Endothelial cell (in vitro differentiated cells): Measurements from ENCODE around the gene SLC15A2. TPM values are rescaled to one million over a fixed set of nuclear protein-coding genes. Genes with fewer than 3 reads are reported as not detected.

Experiments used
- DNase-seq: peaks from one replicate; pipeline ENCODE4 v3.0.0; 2021; ENCODE audit warnings: low spot score
- H3K27ac Mint-ChIP-seq: one replicate; pipeline ENCODE4 v1.8.0; 2021; ENCODE audit warnings: mixed read lengths, inconsistent platforms; ENCODE audit not compliant: unreplicated experiment
- H3K27me3 Mint-ChIP-seq: one replicate; pipeline ENCODE4 v1.8.0; 2021; ENCODE audit warnings: mild to moderate bottlenecking, moderate library complexity, mixed read lengths, inconsistent platforms; ENCODE audit not compliant: unreplicated experiment
- H3K36me3 Mint-ChIP-seq: one replicate; pipeline ENCODE4 v1.8.0; 2021; ENCODE audit warnings: mild to moderate bottlenecking, low read depth, mixed read lengths, inconsistent platforms; ENCODE audit not compliant: unreplicated experiment
- H3K4me1 Mint-ChIP-seq: one replicate; pipeline ENCODE4 v1.8.0; 2021; ENCODE audit warnings: mild to moderate bottlenecking, mixed read lengths, inconsistent platforms; ENCODE audit not compliant: unreplicated experiment
- H3K4me3 Mint-ChIP-seq: one replicate; pipeline ENCODE4 v1.8.0; 2021; ENCODE audit warnings: mild to moderate bottlenecking, mixed read lengths, inconsistent platforms; ENCODE audit not compliant: unreplicated experiment
- H3K9me3 Mint-ChIP-seq: one replicate; pipeline ENCODE4 v1.8.0; 2021; ENCODE audit warnings: mixed read lengths, inconsistent platforms; ENCODE audit not compliant: unreplicated experiment
- total RNA-seq: library from RNA; stranded (reverse); fragmentation: NEBNext Ultra II Directional; extraction: Animal tissue kit (Norgen Biotek cat#: 25700); gene quantifications from one replicate; pipeline ENCODE4 v1.2.1, GENCODE V29; 2021; ENCODE audit not compliant: unreplicated experiment
- TF ChIP-seq, protein P1 (sequence below): fragments of 200-600 bp; sonication (generic); IDR thresholded peaks from one replicate; pipeline ENCODE4 v1.5.0; 2021; ENCODE audit warnings: antibody characterized with exemption; ENCODE audit not compliant: unreplicated experiment

SLC15A2 gene
- total RNA-seq, 1 donor from 2014 or later: 4.9 TPM

DNA sequence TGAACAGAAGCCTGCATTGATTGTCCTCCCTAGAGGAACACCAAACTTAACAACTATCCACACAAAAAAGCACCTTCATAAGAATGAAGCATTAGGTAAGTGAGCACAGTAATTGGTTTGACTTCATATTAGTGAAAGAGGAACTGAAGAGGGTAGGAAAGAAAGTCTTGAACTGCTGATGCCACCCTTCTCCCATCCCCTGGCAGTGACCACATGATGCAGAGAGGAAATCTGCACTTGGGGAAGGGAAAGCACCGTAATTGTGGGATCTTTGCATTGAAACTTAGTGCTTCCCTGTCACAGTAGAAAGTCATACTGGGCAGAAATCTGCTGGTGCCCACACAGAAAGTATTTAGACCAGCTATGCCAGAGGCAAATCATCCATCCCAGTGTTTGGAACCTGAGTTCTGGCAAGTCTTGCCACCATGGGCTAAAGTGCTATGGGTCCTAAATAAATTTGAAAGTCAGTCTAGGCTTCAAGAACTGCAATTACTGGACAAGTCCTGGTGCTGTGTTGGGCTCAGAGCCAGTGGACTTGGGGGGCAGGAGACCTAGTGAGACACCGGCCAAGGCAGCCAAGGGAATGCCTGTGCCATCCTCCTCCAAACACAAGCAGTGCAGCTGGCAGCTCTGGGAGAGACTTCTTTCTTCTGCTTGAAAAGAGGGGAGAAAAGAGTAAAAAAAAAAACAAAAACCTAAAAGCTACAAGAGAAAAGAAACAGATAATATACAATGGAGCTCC, 63.6 kb downstream of the SLC15A2 start:
- peaks cover 5% of the 10 kb centered on the region for H3K36me3 Mint-ChIP-seq
- TF ChIP-seq, protein P1, sequence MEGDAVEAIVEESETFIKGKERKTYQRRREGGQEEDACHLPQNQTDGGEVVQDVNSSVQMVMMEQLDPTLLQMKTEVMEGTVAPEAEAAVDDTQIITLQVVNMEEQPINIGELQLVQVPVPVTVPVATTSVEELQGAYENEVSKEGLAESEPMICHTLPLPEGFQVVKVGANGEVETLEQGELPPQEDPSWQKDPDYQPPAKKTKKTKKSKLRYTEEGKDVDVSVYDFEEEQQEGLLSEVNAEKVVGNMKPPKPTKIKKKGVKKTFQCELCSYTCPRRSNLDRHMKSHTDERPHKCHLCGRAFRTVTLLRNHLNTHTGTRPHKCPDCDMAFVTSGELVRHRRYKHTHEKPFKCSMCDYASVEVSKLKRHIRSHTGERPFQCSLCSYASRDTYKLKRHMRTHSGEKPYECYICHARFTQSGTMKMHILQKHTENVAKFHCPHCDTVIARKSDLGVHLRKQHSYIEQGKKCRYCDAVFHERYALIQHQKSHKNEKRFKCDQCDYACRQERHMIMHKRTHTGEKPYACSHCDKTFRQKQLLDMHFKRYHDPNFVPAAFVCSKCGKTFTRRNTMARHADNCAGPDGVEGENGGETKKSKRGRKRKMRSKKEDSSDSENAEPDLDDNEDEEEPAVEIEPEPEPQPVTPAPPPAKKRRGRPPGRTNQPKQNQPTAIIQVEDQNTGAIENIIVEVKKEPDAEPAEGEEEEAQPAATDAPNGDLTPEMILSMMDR: no peak
- H3K27ac Mint-ChIP-seq: no peak overlapping the region
- H3K4me3 Mint-ChIP-seq: no peak overlapping the region
- H3K27me3 Mint-ChIP-seq: no peaks in the 10 kb centered on the region
- H3K9me3 Mint-ChIP-seq: no peaks in the 10 kb centered on the region
- no peak for DNase-seq
- no peaks in the 10 kb centered on the region for H3K4me1 Mint-ChIP-seq

DNA sequence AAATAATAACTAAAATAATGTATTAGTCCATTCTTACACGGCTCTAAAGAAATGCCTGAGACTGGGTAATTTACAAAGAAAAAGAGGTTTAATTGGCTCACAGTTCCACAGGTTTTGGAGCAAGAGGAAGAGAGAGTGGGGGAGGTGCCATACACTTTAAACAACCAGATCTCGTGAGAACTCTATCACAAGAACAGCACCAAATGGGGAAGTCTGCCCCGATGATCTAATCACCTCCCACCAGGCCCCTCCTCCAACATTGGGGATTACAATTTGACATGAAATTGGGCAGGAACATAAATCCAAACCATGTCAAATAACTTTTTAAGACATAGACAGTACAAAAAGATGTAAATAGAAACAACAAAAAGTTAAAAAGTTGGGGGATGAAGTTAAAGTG, 64.6 kb downstream of the SLC15A2 start:
- Mint-ChIP-seq H3K27ac (no peak overlapping the region), H3K9me3 (no peaks in the 10 kb centered on the region), H3K4me1 (no peaks in the 10 kb centered on the region), H3K4me3 (no peak overlapping the region), H3K27me3 (no peaks in the 10 kb centered on the region), H3K36me3 (peaks cover 5% of the 10 kb centered on the region)
- TF ChIP-seq, protein P1: no peak
- DNase-seq: no peak

DNA sequence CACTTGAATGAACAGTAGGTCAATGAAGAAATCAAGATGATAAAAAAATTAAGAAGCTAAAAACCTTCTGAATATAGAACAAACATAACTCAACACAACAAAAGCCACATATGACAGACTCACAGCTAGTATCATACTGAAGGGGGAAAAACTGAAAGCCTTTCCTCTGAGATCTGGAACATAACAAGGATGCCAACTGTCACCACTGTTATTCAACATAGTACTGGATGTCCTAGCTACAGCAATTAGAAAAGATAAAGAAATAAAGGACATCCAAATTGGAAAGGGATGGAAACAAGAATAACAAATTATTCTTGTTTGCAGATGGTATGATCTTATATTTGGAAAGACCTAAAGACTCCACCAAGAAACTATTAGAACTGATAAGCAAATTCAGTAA, 67.1 kb downstream of the SLC15A2 start:
- H3K4me1 Mint-ChIP-seq: no peaks in the 10 kb centered on the region

DNA sequence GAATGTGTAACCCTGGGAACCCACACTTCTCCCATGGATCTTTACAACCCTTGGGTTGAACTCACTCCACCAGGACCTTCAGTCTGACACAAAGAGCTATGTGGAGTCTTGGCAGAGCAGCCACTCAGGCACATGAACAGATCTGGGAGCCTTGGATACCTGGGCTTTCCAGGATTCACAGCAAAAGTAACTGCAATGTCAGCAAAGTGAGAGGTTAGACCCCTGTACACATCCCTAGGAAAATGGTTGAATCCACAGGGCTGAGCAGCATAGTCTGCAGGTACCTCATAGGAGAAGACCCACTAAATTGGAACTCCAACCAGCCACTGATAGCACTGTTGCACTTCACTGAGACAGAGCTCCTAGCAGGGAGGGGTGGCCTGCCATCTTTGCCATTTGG, 68.2 kb downstream of the SLC15A2 start:
- no peak for DNase-seq
- Mint-ChIP-seq H3K36me3 (no peaks in the 10 kb centered on the region), H3K4me3 (no peak overlapping the region), H3K9me3 (no peaks in the 10 kb centered on the region), H3K27ac (no peak overlapping the region), H3K27me3 (peaks cover 2% of the 10 kb centered on the region), H3K4me1 (no peaks in the 10 kb centered on the region)
- TF ChIP-seq, protein P1: no peak

More for the DNA sequence above, 67.1 kb downstream of the SLC15A2 start:
- no peaks in the 10 kb centered on the region for H3K36me3 Mint-ChIP-seq
- TF ChIP-seq, protein P1: no peak
- H3K9me3 Mint-ChIP-seq: no peaks in the 10 kb centered on the region
- H3K27ac Mint-ChIP-seq: no peak overlapping the region
- H3K4me3 Mint-ChIP-seq: no peak overlapping the region
- no peak for DNase-seq
- H3K27me3 Mint-ChIP-seq: peaks cover 2% of the 10 kb centered on the region

DNA sequence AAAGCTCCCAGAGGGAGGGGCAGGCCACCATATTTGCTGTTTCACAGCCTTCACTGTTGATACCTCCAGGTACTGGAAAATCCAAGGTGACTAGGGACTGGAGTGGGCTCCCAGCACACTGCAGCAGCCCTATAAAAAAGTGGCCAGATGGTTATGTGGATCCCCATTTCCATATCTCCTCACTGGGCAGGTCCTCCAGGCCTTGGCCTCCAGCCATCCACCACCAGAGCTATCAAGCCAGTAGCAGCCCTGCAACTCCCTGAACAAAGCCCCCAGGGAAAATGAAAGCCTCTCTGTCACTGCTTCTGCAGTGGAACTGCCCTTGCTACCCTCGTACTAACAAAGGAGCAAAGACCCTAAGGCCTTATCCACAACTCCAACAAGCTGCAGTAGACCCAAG, 69.4 kb downstream of the SLC15A2 start:
- Mint-ChIP-seq H3K27ac (no peak overlapping the region), H3K4me3 (no peak overlapping the region), H3K9me3 (no peaks in the 10 kb centered on the region), H3K27me3 (peaks cover 2% of the 10 kb centered on the region), H3K4me1 (no peaks in the 10 kb centered on the region), H3K36me3 (no peaks in the 10 kb centered on the region)
- TF ChIP-seq, protein P1: no peak
- no peak for DNase-seq
